HCT116 (cell line): ENCODE data around the gene SLITRK2. TPM values are rescaled to one million over a fixed set of nuclear protein-coding genes. Genes with fewer than 3 reads are reported as not detected.

Experiments used
- ATAC-seq: fragments of 200-7000 bp; cut with Tn5 transposase; 2 replicates; pipeline ENCODE4 v1.9.1; 2020; ENCODE audit warnings: mild to moderate bottlenecking, moderate library complexity
- BruUV-seq: library from RNA; stranded (reverse); fragments of 400-500 nt; replicated peaks from 2 replicates; lab custom pipeline; 2021; lab: Mats Ljungman, UMichigan
- CTCF ChIA-PET: fragments of 300-600 bp; sonication (Branson Sonifier 250); formaldehyde crosslinking; loops from one replicate; lab custom pipeline; 2021; ENCODE audit warnings: antibody characterized with exemption; lab: Charles Lee
- POLR2A ChIA-PET: fragments of 300-600, 350-600 bp; sonication (Branson Sonifier 250); formaldehyde crosslinking; loops from one replicate; lab custom pipeline; 2021; ENCODE audit warnings: antibody characterized with exemption; lab: Charles Lee
- RAD21 ChIA-PET, 2 experiments: fragments of 300-600 bp; sonication (Branson Sonifier 250); formaldehyde crosslinking; loops; one replicate each; lab custom pipeline; 2023; ENCODE audit warnings: low total read pairs in 2 of 2; ENCODE audit not compliant: uncharacterized antibody in 2 of 2, unreplicated experiment in 2 of 2, low non-redundant PET in 1 of 2; lab: Charles Lee
- DNase-seq: peaks from one replicate; pipeline ENCODE4 v3.0.0-alpha.2; 2010; ENCODE audit warnings: low read depth, low spot score
- H2AFZ ChIP-seq: fragments of 200-600 bp; shearing (Covaris generic), sonication (generic); 2 replicates; pipeline ENCODE4 v1.6.1; 2017; ENCODE audit warnings: low read depth, mixed run types, mixed read lengths, antibody characterized with exemption, low read length; ENCODE audit not compliant: poor library complexity, severe bottlenecking
- H3K27ac ChIP-seq: 2 replicates; pipeline ENCODE4 v1.5.1; 2012; ENCODE audit warnings: low read depth, low read length
- H3K27me3 ChIP-seq: fragments of 200-600 bp; sonication (generic); 2 replicates; pipeline ENCODE4 v1.6.1; 2016; ENCODE audit warnings: mixed run types, low read length, mixed read lengths; ENCODE audit not compliant: insufficient read depth
- H3K36me3 ChIP-seq, 2 experiments: fragments of 200-500 bp in 1 of 2; fragments of 200-600 bp in 1 of 2; sonication (Bioruptor generic) in 1 of 2; sonication (generic) in 1 of 2; 2 replicates each; pipeline versions ENCODE4 v1.5.1 to v1.6.1; 2014 to 2016; ENCODE audit warnings: low read length in 2 of 2, inconsistent platforms in 1 of 2, mixed read lengths in 1 of 2, mixed run types in 1 of 2; ENCODE audit not compliant: insufficient read depth in 2 of 2, control insufficient read depth in 1 of 2
- H3K4me1 ChIP-seq, 2 experiments: fragments of 200-600 bp in 1 of 2; sonication (generic) in 1 of 2; 2 replicates each; pipeline versions ENCODE4 v1.5.1 to v1.6.1; 2012 to 2017; ENCODE audit warnings: low read length in 2 of 2, inconsistent platforms in 1 of 2, mild to moderate bottlenecking in 1 of 2, mixed read lengths in 1 of 2, mixed run types in 1 of 2, moderate library complexity in 1 of 2; ENCODE audit not compliant: insufficient read depth in 2 of 2, control insufficient read depth in 1 of 2
- H3K4me2 ChIP-seq: fragments of 200-600 bp; sonication (generic); 2 replicates; pipeline ENCODE4 v1.6.1; 2017; ENCODE audit warnings: mixed run types, low read length, mixed read lengths
- H3K4me3 ChIP-seq, 2 experiments: fragments of 200-600 bp in 1 of 2; sonication (generic) in 1 of 2; replicated peaks in 1 of 2; 2 replicates each; pipeline ENCODE4 v1.5.1; 2011 to 2016; ENCODE audit warnings: low read length in 2 of 2, control low read depth in 1 of 2, low read depth in 1 of 2, mild to moderate bottlenecking in 1 of 2, mixed read lengths in 1 of 2, mixed run types in 1 of 2
- H3K79me2 ChIP-seq: fragments of 200-600 bp; sonication (generic); 2 replicates; pipeline ENCODE4 v1.6.1; 2017; ENCODE audit warnings: mild to moderate bottlenecking, mixed run types, low read length, moderate library complexity, mixed read lengths; ENCODE audit not compliant: insufficient read depth
- H3K9ac ChIP-seq: fragments of 200-600 bp; sonication (generic); 2 replicates; pipeline ENCODE4 v1.6.1; 2016; ENCODE audit warnings: low read length, mixed read lengths
- H3K9me2 ChIP-seq: fragments of 200-600 bp; sonication (generic), shearing (Covaris generic); 2 replicates; pipeline ENCODE4 v1.6.1; 2017; ENCODE audit warnings: mixed run types, mild to moderate bottlenecking, moderate library complexity; ENCODE audit not compliant: insufficient read depth
- H3K9me3 ChIP-seq, 2 experiments: fragments of 200-500 bp in 1 of 2; fragments of 200-600 bp in 1 of 2; sonication (Bioruptor generic) in 1 of 2; sonication (generic) in 1 of 2; 2 replicates each; pipeline ENCODE4 v1.6.1; 2014 to 2017; ENCODE audit warnings: low read length in 2 of 2, mixed read lengths in 2 of 2, inconsistent platforms in 1 of 2, low read depth in 1 of 2, mild to moderate bottlenecking in 1 of 2, mixed run types in 1 of 2, moderate library complexity in 1 of 2; ENCODE audit not compliant: control insufficient read depth in 1 of 2, insufficient read depth in 1 of 2
- H4K20me1 ChIP-seq: fragments of 200-600 bp; sonication (generic), shearing (Covaris generic); 2 replicates; pipeline ENCODE4 v1.6.1; 2017; ENCODE audit warnings: mixed run types, mild to moderate bottlenecking, moderate library complexity; ENCODE audit not compliant: insufficient read depth
- CBX3 ChIP-seq: IDR thresholded peaks from 2 replicates; pipeline ENCODE4 v1.6.1; 2012; ENCODE audit warnings: low read depth
- CTCF ChIP-seq, 3 experiments: fragments of 200-600 bp in 1 of 3; sonication (generic) in 1 of 3; IDR thresholded peaks in 2 of 3; conservative IDR thresholded peaks in 1 of 3; 2 replicates each; pipeline ENCODE4 v1.5.1; 2012 to 2017; ENCODE audit warnings: low read depth in 2 of 3, low read length in 2 of 3, antibody characterized with exemption in 1 of 3, borderline replicate concordance in 1 of 3, control low read depth in 1 of 3, mild to moderate bottlenecking in 1 of 3, mixed read lengths in 1 of 3, mixed run types in 1 of 3, moderate library complexity in 1 of 3; ENCODE audit not compliant: insufficient read depth in 1 of 3
- ELF1 ChIP-seq: IDR thresholded peaks from 2 replicates; pipeline ENCODE4 v1.6.1; 2012; ENCODE audit warnings: low read depth, borderline replicate concordance
- EZH2phosphoT487 ChIP-seq: fragments of 200-600 bp; IDR thresholded peaks from 2 replicates; pipeline ENCODE4 v1.6.1; 2018; ENCODE audit warnings: antibody characterized with exemption, borderline replicate concordance
- FOSL1 ChIP-seq: IDR thresholded peaks from 2 replicates; pipeline ENCODE4 v1.6.1; 2012; ENCODE audit warnings: low read depth
- JUND ChIP-seq: IDR thresholded peaks from 2 replicates; pipeline ENCODE4 v1.6.1; 2012
- POLR2A ChIP-seq: IDR thresholded peaks from 2 replicates; pipeline ENCODE4 v1.7.0; 2011; ENCODE audit warnings: borderline replicate concordance; ENCODE audit not compliant: insufficient read depth, insufficient read length; ENCODE audit errors: extremely low read depth
- POLR2AphosphoS5 ChIP-seq: IDR thresholded peaks from 2 replicates; pipeline ENCODE4 v1.6.1; 2011; ENCODE audit warnings: mild to moderate bottlenecking, low read depth, low read length, moderate library complexity
- REST ChIP-seq: IDR thresholded peaks from 2 replicates; pipeline ENCODE4 v1.6.1; 2012; ENCODE audit warnings: low read depth
- SIN3A ChIP-seq: IDR thresholded peaks from 2 replicates; pipeline ENCODE4 v1.6.1; 2012; ENCODE audit warnings: low read depth
- SP1 ChIP-seq: IDR thresholded peaks from 2 replicates; pipeline ENCODE4 v1.6.1; 2012; ENCODE audit warnings: low read depth
- SRF ChIP-seq: IDR thresholded peaks from 2 replicates; pipeline ENCODE4 v1.6.1; 2012; ENCODE audit warnings: low read depth
- ZBTB33 ChIP-seq: IDR thresholded peaks from 2 replicates; pipeline ENCODE4 v1.6.1; 2011; ENCODE audit warnings: mild to moderate bottlenecking, low read length, moderate library complexity; ENCODE audit not compliant: insufficient replicate concordance; ENCODE audit errors: extremely low read depth
- ZNF274 ChIP-seq: fragments of 200-500 bp; sonication (Bioruptor generic); IDR thresholded peaks from 2 replicates; pipeline ENCODE4 v1.6.1; 2014; ENCODE audit warnings: mild to moderate bottlenecking, low read depth, low read length, inconsistent platforms
- intact Hi-C: fragments of 100-400 bp; cut with micrococcal nuclease; formaldehyde crosslinking; loops from 2 replicates; pipeline ENCODE4 v1.10.0; 2022
- total RNA-seq: library from RNA; stranded (reverse); gene quantifications from one replicate; pipeline ENCODE4 v1.2.1, GENCODE V29; 2021; ENCODE audit not compliant: unreplicated experiment

SLITRK2 gene
- total RNA-seq, 1 experiment from 2014 or later = not detected

GRCh38 chrX:145853181-145853580 lies 35.6 kb downstream of the SLITRK2 start (continued):
- no peak for TF ChIP-seq POLR2AphosphoS5
- TF ChIP-seq, all 23 proteins: peak for 0

GRCh38 chrX:145856181-145856580 lies 38.6 kb downstream of the SLITRK2 start:
- no peak for DNase-seq
- BruUV-seq = no TSS peak
- ATAC-seq = no peak
- no peaks in the 10 kb centered on the region for H4K20me1 ChIP-seq
- no peaks in the 10 kb centered on the region for H3K36me3 ChIP-seq
- H3K27ac ChIP-seq = no peak overlapping the region
- H3K4me3 ChIP-seq = no peak overlapping the region
- POLR2A ChIA-PET = no interaction called here
- H3K79me2 ChIP-seq = no peaks in the 10 kb centered on the region
- H2AFZ ChIP-seq = no peak overlapping the region
- H3K4me2 ChIP-seq = no peak overlapping the region
- TF ChIP-seq SRF (no peak), ELF1 (no peak), SP1 (no peak), ZNF274 (no peak), JUND (no peak), CTCF (IDR thresholded peaks at IDR 0.05 in 2 of 3, conservative IDR thresholded peaks at IDR 0.05 in 1 of 3; ENCODE audit: borderline replicate concordance in 1 of 3, insufficient read depth in 1 of 3, low read depth in 2 of 3, low read length in 2 of 3) (no peak), CBX3 (no peak), POLR2AphosphoS5 (no peak), ZBTB33 (no peak), EZH2phosphoT487 (no peak), SIN3A (no peak), POLR2A (no peak), REST (no peak), FOSL1 (no peak)
- no peaks in the 10 kb centered on the region for H3K9me2 ChIP-seq
- intact Hi-C loops = no loop called here
- H3K27me3 ChIP-seq = no peaks in the 10 kb centered on the region
- H3K4me1 ChIP-seq = no peaks in the 10 kb centered on the region
- RAD21 ChIA-PET = no interaction called here
- CTCF ChIA-PET = no interaction called here
- H3K9ac ChIP-seq = no peak overlapping the region
- no peaks in the 10 kb centered on the region for H3K9me3 ChIP-seq
